Ishikawa (cell line): Measurements from ENCODE around the gene FGGY.

Experiments
- CREB1 ChIP-seq: IDR thresholded peaks from 2 replicates; pipeline ENCODE4 v1.6.1; 2012; ENCODE audit warnings: low read depth
- EGR1 ChIP-seq: IDR thresholded peaks from 2 replicates; pipeline ENCODE4 v1.6.1; 2012
- EP300 ChIP-seq: IDR thresholded peaks from 2 replicates; pipeline ENCODE4 v1.6.1; 2012; ENCODE audit warnings: borderline replicate concordance
- FOXM1 ChIP-seq: IDR thresholded peaks from 2 replicates; pipeline ENCODE4 v1.6.1; 2012; ENCODE audit warnings: low read depth, borderline replicate concordance
- MAX ChIP-seq: IDR thresholded peaks from 2 replicates; pipeline ENCODE4 v1.6.1; 2012
- NFIC ChIP-seq: IDR thresholded peaks from 2 replicates; pipeline ENCODE4 v1.6.1; 2012
- RAD21 ChIP-seq: IDR thresholded peaks from 2 replicates; pipeline ENCODE4 v1.6.1; 2012; ENCODE audit warnings: low read depth
- REST ChIP-seq: IDR thresholded peaks from 2 replicates; pipeline ENCODE4 v1.6.1; 2012; ENCODE audit warnings: low read depth, mild to moderate bottlenecking
- TAF1 ChIP-seq: IDR thresholded peaks from 2 replicates; pipeline ENCODE4 v1.6.1; 2012; ENCODE audit warnings: low read depth, mild to moderate bottlenecking
- TEAD4 ChIP-seq: IDR thresholded peaks from 2 replicates; pipeline ENCODE4 v1.6.1; 2012
- USF1 ChIP-seq: IDR thresholded peaks from 2 replicates; pipeline ENCODE4 v1.6.1; 2012
- YY1 ChIP-seq: IDR thresholded peaks from 2 replicates; pipeline ENCODE4 v1.6.1; 2012; ENCODE audit warnings: low read depth

GRCh38 chr1:59485171-59485570 is 188.3 kb downstream of the FGGY start:
- TF ChIP-seq REST (no peak), EP300 (no peak), TAF1 (no peak), YY1 (no peak), CREB1 (no peak), TEAD4 (no peak), MAX (no peak), USF1 (no peak), EGR1 (no peak), NFIC (no peak), FOXM1 (no peak), RAD21 (no peak)
